ENCODE data around the gene CMTM6. TPM values are rescaled to one million over a fixed set of nuclear protein-coding genes. Genes with fewer than 3 reads are reported as not detected.
A peak's percentile ranks its signal among the peaks of the same experiment; 100 is the strongest.

Gene CMTM6
- total RNA-seq, 2 experiments from 2014 or later: 33.6 to 48.0 TPM

DNA sequence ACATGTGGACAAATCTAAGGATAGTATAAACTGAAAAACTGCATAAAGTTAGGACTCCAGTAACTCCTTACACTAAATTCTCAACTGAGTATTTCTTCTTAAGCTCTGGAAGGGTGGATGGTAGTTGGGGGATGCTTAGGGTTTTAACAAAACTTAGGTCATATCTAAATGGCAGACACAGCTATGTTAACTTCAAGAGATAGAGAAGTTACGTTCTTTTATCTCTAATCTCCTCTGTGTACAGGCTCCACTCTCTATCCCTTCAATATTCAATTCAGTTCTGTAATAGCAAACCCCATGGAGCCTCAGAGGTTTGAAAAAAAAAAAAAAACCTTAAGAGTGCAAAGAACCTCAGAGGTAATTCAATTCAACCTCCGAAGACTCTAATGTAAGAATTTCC is 3.1 kb downstream of the CMTM6 start:
- ATAC-seq: no peak
- Mint-ChIP-seq H3K27me3 (no peaks in the 10 kb centered on the region), H3K4me3 (no peak overlapping the region), H3K4me1 (peaks cover 43% of the 10 kb centered on the region), H3K36me3 (ENCODE audit: low read depth) (peaks cover 13% of the 10 kb centered on the region), H3K9me3 (ENCODE audit: low read depth) (no peaks in the 10 kb centered on the region), H3K27ac (no peak overlapping the region)
- no peak for DNase-seq
- intact Hi-C loops (cut with DNase I, micrococcal nuclease): no loop called here
- CTCF ChIA-PET: interaction anchor here (0.8 to 2.3 kb wide), 2 partner anchors 14 to 74 kb away, joined by 4 to 8 read pairs; no protein-coding TSS in a partner anchor
- POLR2A ChIA-PET: interaction anchor here (0.6 kb wide), 1 partner anchor 235 kb away, joined by 3 read pairs; no protein-coding TSS in a partner anchor

DNA sequence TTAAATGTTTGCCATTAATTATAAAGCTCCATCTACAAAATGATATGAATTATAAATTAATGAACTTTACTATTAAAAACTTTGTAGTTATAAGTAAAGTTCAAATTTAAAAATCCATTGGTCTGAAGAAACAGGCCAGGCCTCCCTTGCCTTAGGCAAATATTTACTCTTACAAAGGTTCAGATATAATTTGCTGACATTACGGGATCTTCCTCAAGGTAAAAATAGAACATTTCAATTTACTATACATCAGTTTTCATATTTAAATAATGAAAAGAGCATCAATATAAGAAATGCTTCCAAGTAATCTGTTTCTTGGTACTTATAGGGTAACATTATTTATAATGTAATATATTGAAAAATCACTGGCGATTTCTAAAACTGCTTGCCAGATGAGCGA is 3.7 kb downstream of the CMTM6 start:
- POLR2A ChIA-PET: no interaction called here
- H3K27me3 Mint-ChIP-seq: no peaks in the 10 kb centered on the region

DNA sequence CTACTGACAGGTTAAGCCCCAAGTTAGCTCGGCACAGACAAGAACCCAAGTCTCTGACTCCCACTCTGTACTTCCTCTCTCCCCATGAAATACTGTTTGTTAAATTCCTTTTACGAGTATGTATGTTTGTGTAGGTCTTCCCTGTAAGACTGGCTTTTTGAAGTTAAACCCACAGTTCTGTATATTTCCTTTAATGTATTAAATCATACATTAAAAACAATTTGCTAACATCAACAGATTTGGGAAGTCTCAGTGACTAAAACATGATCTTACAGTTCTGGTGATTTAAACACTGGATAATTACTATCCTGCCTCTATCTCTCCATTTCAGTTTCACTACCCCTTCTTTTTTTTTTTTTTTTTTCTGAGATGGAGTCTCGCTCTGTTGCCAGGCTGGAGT is 4.4 kb downstream of the CMTM6 start:
- H3K4me3 Mint-ChIP-seq: no peak overlapping the region
- DNase-seq (no peak), ATAC-seq (no peak)
- H3K4me1 Mint-ChIP-seq: peaks cover 41% of the 10 kb centered on the region
- no peak overlapping the region for H3K27ac Mint-ChIP-seq
- intact Hi-C loops (cut with DNase I, micrococcal nuclease): no loop called here
- ChIA-PET POLR2A (interaction anchor here (0.6 to 0.8 kb wide), 2 partner anchors 10 to 292 kb away, joined by 4 to 5 read pairs; no protein-coding TSS in a partner anchor), CTCF (interaction anchor here (0.7 to 2.3 kb wide), 5 partner anchors 13 to 254 kb away, joined by 3 to 8 read pairs (median 3); no protein-coding TSS in a partner anchor)
- H3K9me3 Mint-ChIP-seq (ENCODE audit: low read depth): no peaks in the 10 kb centered on the region
- no peaks in the 10 kb centered on the region for H3K27me3 Mint-ChIP-seq
- H3K36me3 Mint-ChIP-seq (ENCODE audit: low read depth): peaks cover 13% of the 10 kb centered on the region

More for the DNA sequence above, 3.7 kb downstream of the CMTM6 start:
- intact Hi-C loops (cut with DNase I, micrococcal nuclease): no loop called here
- Mint-ChIP-seq H3K4me1 (peaks cover 43% of the 10 kb centered on the region), H3K4me3 (no peak overlapping the region), H3K36me3 (ENCODE audit: low read depth) (peaks cover 13% of the 10 kb centered on the region), H3K9me3 (ENCODE audit: low read depth) (no peaks in the 10 kb centered on the region), H3K27ac (no peak overlapping the region)
- no peak for DNase-seq
- ATAC-seq: no peak
- CTCF ChIA-PET: interaction anchor here (0.8 to 2.3 kb wide), 3 partner anchors 14 to 73 kb away, joined by 3 to 8 read pairs (median 4); no protein-coding TSS in a partner anchor

DNA sequence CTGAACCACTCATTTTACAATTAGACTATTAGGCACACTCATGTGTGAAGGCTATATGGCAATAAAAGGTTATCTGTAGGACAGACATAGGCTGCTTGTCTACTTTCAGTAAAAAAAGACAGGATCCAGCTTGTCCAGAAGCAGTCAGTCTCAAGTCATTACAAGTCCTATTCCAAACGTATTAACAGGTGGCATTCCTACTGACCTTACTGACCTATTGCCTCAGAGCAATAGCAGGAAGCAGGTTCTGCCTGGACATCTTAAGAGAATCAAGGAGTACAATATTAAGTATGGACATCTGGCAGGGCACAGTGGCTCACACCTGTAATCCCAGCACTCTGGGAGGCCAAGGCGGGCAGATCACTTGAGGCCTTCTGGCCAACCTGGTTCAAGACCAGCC is 7.0 kb downstream of the CMTM6 start:
- no peak for DNase-seq
- Mint-ChIP-seq H3K27me3 (no peaks in the 10 kb centered on the region), H3K27ac (no peak overlapping the region), H3K4me3 (no peak overlapping the region), H3K4me1 (peaks cover 27% of the 10 kb centered on the region), H3K36me3 (ENCODE audit: low read depth) (peaks cover 13% of the 10 kb centered on the region), H3K9me3 (ENCODE audit: low read depth) (no peaks in the 10 kb centered on the region)
- CTCF ChIA-PET: interaction anchor here (0.6 to 1.3 kb wide), 3 partner anchors 14 to 121 kb away, joined by 3 to 4 read pairs (median 3); no protein-coding TSS in a partner anchor
- no peak for ATAC-seq
- intact Hi-C loops (cut with DNase I, micrococcal nuclease): no loop called here
- POLR2A ChIA-PET: interaction anchor here (0.6 kb wide), 1 partner anchor 959 kb away, joined by 7 read pairs; no protein-coding TSS in a partner anchor

DNA sequence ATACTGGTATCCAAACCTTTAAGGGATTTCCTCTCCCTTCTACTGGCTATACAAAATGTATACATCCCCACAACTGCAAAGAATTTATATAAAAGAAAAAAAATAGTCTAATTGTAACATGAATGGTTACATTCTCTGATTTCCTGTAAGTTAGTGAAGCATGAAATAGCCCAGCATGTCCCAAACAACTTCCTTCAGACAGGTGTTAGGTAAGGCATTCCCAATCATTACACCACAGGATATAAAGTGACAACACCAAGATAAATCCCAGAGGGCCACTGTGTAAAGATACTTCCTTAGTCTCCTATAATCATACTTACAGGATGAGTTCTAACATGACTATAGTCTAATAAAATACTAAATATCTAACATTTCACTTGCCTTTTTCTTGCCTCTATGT is 7.6 kb downstream of the CMTM6 start:
- H3K27ac Mint-ChIP-seq: no peak overlapping the region
- DNase-seq (no peak), ATAC-seq (no peak)
- ChIA-PET CTCF (no interaction called here), POLR2A (no interaction called here)
- intact Hi-C loops (cut with DNase I, micrococcal nuclease): no loop called here
- H3K9me3 Mint-ChIP-seq (ENCODE audit: low read depth): no peaks in the 10 kb centered on the region
- no peaks in the 10 kb centered on the region for H3K27me3 Mint-ChIP-seq
- H3K36me3 Mint-ChIP-seq (ENCODE audit: low read depth): peaks cover 14% of the 10 kb centered on the region
- no peak overlapping the region for H3K4me3 Mint-ChIP-seq
- peaks cover 23% of the 10 kb centered on the region for H3K4me1 Mint-ChIP-seq

DNA sequence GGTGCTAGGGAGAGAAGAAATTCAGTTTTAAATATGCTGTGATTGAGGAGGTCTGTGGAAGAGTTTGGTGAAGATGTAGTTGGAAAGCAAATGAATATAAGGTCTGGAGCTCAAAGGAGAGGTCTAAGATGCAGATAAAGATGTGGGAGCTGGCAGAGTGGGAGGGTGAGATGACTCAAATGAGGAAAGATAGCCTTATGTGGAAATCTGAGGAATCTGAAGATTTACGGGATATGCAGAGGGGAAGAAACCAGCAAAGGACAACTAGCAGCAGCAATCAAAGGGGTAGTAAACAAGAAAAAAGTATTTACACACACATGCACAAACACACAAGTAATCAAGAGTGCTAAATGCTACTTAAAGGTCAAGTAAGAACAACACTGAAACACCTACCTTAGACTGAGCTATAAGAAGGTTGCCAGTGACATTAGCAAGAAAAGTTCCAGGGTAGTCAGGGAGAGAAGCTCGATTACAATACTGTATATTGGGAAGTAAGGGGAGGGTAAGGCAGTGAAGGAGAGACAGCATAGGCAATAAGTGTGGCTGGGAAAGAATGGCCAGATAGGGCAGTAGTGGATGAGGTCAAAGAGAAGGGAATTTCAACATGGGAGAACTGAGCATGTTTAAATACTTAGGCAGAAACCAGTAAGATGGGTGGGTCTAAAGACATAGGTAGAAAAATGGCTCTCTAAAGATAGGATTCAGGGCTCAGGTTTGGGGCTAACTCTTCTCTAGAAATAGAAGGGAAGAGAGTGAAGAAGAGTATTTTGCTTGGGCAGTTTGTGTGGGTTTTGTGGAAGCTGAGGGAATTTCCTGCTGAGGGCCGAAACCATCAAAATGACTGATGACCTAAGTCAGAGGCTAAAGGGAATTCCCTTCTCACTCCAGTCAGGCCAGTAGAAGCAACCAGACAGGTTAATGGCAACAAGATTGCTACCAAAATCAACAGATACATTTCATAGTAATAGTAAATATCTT is 8.9 kb downstream of the CMTM6 start:
- POLR2A ChIA-PET: no interaction called here
- H3K4me1 Mint-ChIP-seq: peaks cover 19% of the 10 kb centered on the region
- CTCF ChIA-PET: interaction anchor here (0.6 to 1.0 kb wide), 3 partner anchors 29 to 872 kb away, joined by 3 to 4 read pairs (median 3); no protein-coding TSS in a partner anchor
- peaks cover 17% of the 10 kb centered on the region for H3K36me3 Mint-ChIP-seq (ENCODE audit: low read depth)
- intact Hi-C loops (cut with DNase I, micrococcal nuclease): no loop called here
- H3K27me3 Mint-ChIP-seq: no peaks in the 10 kb centered on the region
- H3K27ac Mint-ChIP-seq: no peak overlapping the region
- no peak overlapping the region for H3K4me3 Mint-ChIP-seq
- ATAC-seq (peak; percentile 53), DNase-seq (no peak)
- H3K9me3 Mint-ChIP-seq (ENCODE audit: low read depth): no peaks in the 10 kb centered on the region

DNA sequence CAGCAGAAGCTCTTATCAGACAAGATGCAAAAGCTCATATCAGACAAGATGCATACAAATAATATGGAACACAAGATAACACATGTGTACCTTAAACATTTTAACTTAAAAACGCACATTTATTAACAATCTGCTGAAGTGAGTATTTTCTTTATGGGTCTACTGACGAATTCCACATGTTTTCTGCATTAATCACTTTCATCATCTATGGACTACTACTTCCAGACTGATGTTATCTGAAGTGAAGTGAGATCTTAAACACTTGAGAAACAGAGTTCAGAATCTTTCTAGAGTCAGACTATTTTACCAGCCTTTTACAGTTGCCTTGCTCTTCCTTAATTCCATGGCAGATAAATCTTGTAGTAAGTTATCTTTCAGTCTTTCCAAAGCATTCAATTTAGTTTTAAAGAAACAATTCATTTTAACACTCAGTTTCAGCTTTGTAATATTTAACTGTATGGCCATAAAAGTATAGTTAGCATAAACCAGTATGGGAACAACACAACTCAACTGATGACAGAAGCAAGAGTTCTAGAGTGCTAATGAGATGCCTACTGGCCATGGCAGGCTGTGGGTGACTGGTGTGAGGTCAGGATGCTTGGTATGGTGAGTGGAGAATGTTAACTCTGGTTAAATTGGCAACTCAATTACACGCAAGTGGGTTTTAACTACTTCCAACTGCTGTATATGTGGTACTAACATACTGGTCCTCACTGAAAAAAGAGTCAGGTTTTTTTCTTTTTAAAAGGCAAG is 9.8 kb downstream of the CMTM6 start:
- peaks cover 23% of the 10 kb centered on the region for H3K36me3 Mint-ChIP-seq (ENCODE audit: low read depth)
- no peak overlapping the region for H3K4me3 Mint-ChIP-seq
- ATAC-seq (no peak), DNase-seq (no peak)
- no peaks in the 10 kb centered on the region for H3K9me3 Mint-ChIP-seq (ENCODE audit: low read depth)
- CTCF ChIA-PET: interaction anchor here (1.0 kb wide), 1 partner anchor 30 kb away, joined by 4 read pairs; no protein-coding TSS in a partner anchor
- peaks cover 18% of the 10 kb centered on the region for H3K4me1 Mint-ChIP-seq
- H3K27me3 Mint-ChIP-seq: no peaks in the 10 kb centered on the region
- POLR2A ChIA-PET: no interaction called here
- intact Hi-C loops (cut with DNase I, micrococcal nuclease): no loop called here
- H3K27ac Mint-ChIP-seq: no peak overlapping the region

DNA sequence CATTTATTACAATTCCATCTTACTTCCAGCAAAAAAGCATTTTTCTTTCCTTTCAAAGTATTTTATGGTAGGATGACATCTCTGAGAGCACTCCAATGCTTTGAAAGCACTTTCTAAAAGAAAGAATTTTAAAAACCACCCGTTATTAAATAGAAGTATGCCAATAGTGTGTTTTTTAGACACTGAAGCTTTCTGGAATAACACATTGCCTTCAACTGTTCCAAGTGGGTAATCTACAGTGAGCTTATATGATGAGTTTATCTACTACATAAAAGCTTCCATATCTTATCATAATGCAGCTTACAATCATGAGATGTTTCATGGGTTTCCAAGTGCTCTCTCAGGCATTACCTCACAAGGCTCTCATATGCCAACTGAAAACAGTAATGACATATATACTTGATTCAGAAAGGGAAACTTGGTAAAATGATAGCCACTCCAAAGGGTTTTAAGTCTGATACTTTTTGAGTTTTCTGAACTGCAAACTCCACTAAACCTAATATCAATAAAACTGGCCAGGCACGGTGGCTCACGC is 14.1 kb downstream of the CMTM6 start:
- peaks cover 37% of the 10 kb centered on the region for H3K36me3 Mint-ChIP-seq (ENCODE audit: low read depth)
- peaks cover 11% of the 10 kb centered on the region for H3K4me1 Mint-ChIP-seq
- ChIA-PET POLR2A (interaction anchor here (1.0 kb wide), 1 partner anchor 10 kb away, joined by 4 read pairs; no protein-coding TSS in a partner anchor), CTCF (interaction anchor here (1.0 kb wide), 1 partner anchor 18 kb away, joined by 4 read pairs; no protein-coding TSS in a partner anchor)
- intact Hi-C loops (cut with DNase I, micrococcal nuclease): no loop called here
- DNase-seq: no peak
- no peak overlapping the region for H3K4me3 Mint-ChIP-seq
- H3K9me3 Mint-ChIP-seq (ENCODE audit: low read depth): no peaks in the 10 kb centered on the region
- no peaks in the 10 kb centered on the region for H3K27me3 Mint-ChIP-seq
- no peak for ATAC-seq
- H3K27ac Mint-ChIP-seq: no peak overlapping the region

DNA sequence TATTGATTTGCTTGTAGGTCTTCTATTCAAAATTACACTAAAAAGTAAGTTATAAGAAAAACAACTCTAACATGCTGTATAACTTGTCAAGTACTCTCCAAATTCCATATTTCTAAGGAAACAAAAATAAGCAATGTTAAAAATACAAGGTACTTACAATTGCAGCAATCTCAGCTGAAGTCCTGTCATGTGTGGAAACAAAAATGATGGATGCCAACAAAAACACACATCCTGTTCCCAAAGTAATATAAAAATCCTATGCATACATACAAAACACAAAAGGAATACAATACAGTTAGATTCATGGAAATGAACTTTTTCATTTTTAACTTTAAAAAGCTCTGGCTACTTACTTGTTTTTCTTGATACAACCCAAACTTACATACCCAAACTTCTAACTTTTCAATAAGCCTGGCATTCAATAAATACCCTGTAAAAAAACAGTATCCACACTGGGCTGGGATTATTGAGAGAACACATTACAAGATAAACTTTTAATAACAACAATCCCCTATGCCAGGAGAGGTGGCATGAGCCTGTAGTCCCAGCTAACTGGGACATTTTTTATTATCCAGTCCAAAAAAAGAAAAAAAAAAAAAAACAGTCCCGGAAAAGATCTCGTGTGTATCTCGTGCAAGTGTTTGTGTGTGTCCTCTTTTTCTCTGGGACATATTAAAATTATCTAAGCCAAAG is 14.7 kb downstream of the CMTM6 start:
- ChIA-PET CTCF (interaction anchor here (1.0 kb wide), 1 partner anchor 18 kb away, joined by 4 read pairs; no protein-coding TSS in a partner anchor), POLR2A (interaction anchor here (1.0 kb wide), 1 partner anchor 10 kb away, joined by 4 read pairs; no protein-coding TSS in a partner anchor)
- no peak overlapping the region for H3K4me3 Mint-ChIP-seq
- H3K36me3 Mint-ChIP-seq (ENCODE audit: low read depth): peaks cover 40% of the 10 kb centered on the region
- ATAC-seq (no peak), DNase-seq (no peak)
- no peaks in the 10 kb centered on the region for H3K9me3 Mint-ChIP-seq (ENCODE audit: low read depth)
- no peaks in the 10 kb centered on the region for H3K27me3 Mint-ChIP-seq
- H3K4me1 Mint-ChIP-seq: peaks cover 13% of the 10 kb centered on the region
- intact Hi-C loops (cut with DNase I, micrococcal nuclease): no loop called here
- H3K27ac Mint-ChIP-seq: no peak overlapping the region

DNA sequence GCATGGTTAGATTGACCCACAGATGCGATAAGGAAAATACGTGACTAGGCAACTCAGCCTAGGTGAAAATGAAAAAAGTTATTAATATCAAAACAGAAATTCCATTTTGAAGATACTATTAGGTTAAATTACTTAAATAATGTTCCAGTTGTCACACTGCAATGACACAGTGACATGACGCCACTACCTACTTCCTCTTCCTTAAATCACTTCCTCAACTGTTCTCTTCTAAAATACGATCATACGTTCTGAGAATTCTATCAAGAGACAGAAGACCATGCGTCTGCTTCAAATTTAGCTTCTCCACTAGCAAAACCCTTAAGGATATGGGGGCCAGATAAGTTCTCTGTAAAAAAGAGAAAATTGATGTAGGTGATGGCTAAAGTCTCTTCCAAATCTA is 18.2 kb downstream of the CMTM6 start:
- Mint-ChIP-seq H3K9me3 (ENCODE audit: low read depth) (no peaks in the 10 kb centered on the region), H3K36me3 (ENCODE audit: low read depth) (peaks cover 58% of the 10 kb centered on the region)

More for the DNA sequence above, 18.2 kb downstream of the CMTM6 start:
- no peak for DNase-seq
- ChIA-PET CTCF (interaction anchor here (0.7 to 1.9 kb wide), 5 partner anchors 12 to 316 kb away, joined by 3 to 8 read pairs (median 4); no protein-coding TSS in a partner anchor), POLR2A (interaction anchor here (0.6 kb wide), 1 partner anchor 338 kb away, joined by 3 read pairs; no protein-coding TSS in a partner anchor)
- H3K27ac Mint-ChIP-seq: no peak overlapping the region
- H3K4me3 Mint-ChIP-seq: no peak overlapping the region
- no peaks in the 10 kb centered on the region for H3K27me3 Mint-ChIP-seq
- ATAC-seq: no peak
- H3K4me1 Mint-ChIP-seq: peaks cover 26% of the 10 kb centered on the region
- intact Hi-C loops (cut with DNase I, micrococcal nuclease): no loop called here

Data from activated CD4-positive, alpha-beta T cell treated with anti-CD3 and anti-CD28 coated beads for 36 hours (primary cell).